ENCODE results near the gene C1orf159. TPM values are rescaled to one million over a fixed set of nuclear protein-coding genes. Genes with fewer than 3 reads are reported as not detected.

The C1orf159 gene
- total and polyA plus RNA-seq, 2 of the 8 experiments (the other 6 are each of a cell fraction or from before 2014, with no cell fraction given): 10.0 to 10.9 TPM

DNA sequence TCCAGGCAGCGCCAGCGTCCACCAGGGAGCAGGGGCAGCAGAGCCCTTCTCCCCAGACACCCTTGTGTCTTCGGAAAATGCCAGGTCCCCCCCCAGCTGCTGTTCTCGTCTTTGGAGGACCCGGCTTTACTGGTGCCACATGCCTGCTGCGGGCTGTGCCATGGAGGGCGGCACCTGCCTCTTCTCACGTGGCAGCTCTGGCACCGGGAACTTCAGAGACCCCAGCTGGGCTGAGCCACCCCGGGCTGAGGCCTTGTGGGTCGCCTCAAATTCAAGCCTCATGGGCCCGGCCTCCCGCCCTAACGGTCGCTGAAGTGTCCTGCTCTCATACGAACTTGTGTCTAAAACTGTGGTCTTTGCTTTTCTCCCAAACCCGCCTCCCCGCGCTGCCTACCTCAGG is 27.0 kb upstream of the C1orf159 start:
- no peak for TF ChIP-seq SRF (IDR thresholded peaks at IDR 0.05; ENCODE audit: low read depth, low read length)
- TF ChIP-seq, protein P1, sequence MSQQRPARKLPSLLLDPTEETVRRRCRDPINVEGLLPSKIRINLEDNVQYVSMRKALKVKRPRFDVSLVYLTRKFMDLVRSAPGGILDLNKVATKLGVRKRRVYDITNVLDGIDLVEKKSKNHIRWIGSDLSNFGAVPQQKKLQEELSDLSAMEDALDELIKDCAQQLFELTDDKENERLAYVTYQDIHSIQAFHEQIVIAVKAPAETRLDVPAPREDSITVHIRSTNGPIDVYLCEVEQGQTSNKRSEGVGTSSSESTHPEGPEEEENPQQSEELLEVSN (IDR thresholded peaks at IDR 0.05): peak; percentile 79
- ChIA-PET CTCF (ENCODE audit: partially characterized antibody) (no interaction called here), POLR2A (ENCODE audit: partially characterized antibody) (no interaction called here)

More for the DNA sequence above, 27.0 kb upstream of the C1orf159 start:
- H3K23me2 ChIP-seq (ENCODE audit: low read depth, low read length): no peaks in the 10 kb centered on the region
- H2BK120ac ChIP-seq (replicated peaks; ENCODE audit: low read depth, low read length): no peak overlapping the region
- no peak overlapping the region for H3K56ac ChIP-seq (replicated peaks; ENCODE audit: insufficient read length, low read depth, low read length)
- no peak overlapping the region for H3K9ac ChIP-seq (replicated peaks in 1 of 4; ENCODE audit: extremely low read depth in 1 of 4, low read depth in 3 of 4, low read length in 3 of 4)
- H3K27me3 ChIP-seq (replicated peaks in 1 of 4; ENCODE audit: control insufficient read depth in 3 of 4, extremely low read depth in 1 of 4, insufficient read depth in 3 of 4, low read length in 3 of 4): peaks cover 0 to under 1% (median 0%) of the 10 kb centered on the region in 4 experiments; a peak in 2 of 7 replicates
- no peak for FAIRE-seq
- H3K4me2 ChIP-seq (ENCODE audit: insufficient read depth in 1 of 2, low read depth in 2 of 2, low read length in 2 of 2): no peak overlapping the region
- no peaks in the 10 kb centered on the region for H3K36me3 ChIP-seq (ENCODE audit: control insufficient read depth in 2 of 4, insufficient read depth in 4 of 4, low read length in 3 of 4)
- no peak overlapping the region for H4K91ac ChIP-seq (replicated peaks; ENCODE audit: insufficient read length, low read length)
- no peak for DNase-seq (ENCODE audit: low read depth in 1 of 2, low spot score in 2 of 2)
- H4K20me1 ChIP-seq (replicated peaks in 1 of 2; ENCODE audit: control insufficient read depth in 1 of 2, insufficient read depth in 2 of 2, low read length in 2 of 2): no peaks in the 10 kb centered on the region
- no peak overlapping the region for H3K23ac ChIP-seq (ENCODE audit: insufficient read length)
- no peaks in the 10 kb centered on the region for H3K9me3 ChIP-seq (ENCODE audit: insufficient read depth in 2 of 2, low read depth in 1 of 2, low read length in 1 of 2)
- H3K18ac ChIP-seq (ENCODE audit: extremely low read depth, low read length): peak overlapping the region; percentile 24; the same call in 1 of the 2 replicates
- H2BK12ac ChIP-seq (ENCODE audit: low read depth, low read length): peak overlapping the region; percentile 84; the same call in 1 of the 2 replicates
- WGBS, 2 experiments (ENCODE audit: extremely low coverage in 1 of 2, insufficient coverage in 1 of 2, insufficient read length in 1 of 2, insufficient replicate concordance in 2 of 2, low coverage in 1 of 2, low lambda C conversion rate in 2 of 2, missing lambda C conversion rate in 1 of 2): 89% methylated on average over 16 of the region's 19 CpGs; no CpG with 5 or more reads in 1 of the 2 experiments
- no peak overlapping the region for H4K5ac ChIP-seq (ENCODE audit: insufficient read length, low read depth, low read length)
- H3K4me3 ChIP-seq (ENCODE audit: extremely low read depth in 1 of 4, insufficient read depth in 2 of 4, low read depth in 3 of 4, low read length in 4 of 4): no peak overlapping the region
- no peaks in the 10 kb centered on the region for H3K79me1 ChIP-seq (ENCODE audit: low read depth, low read length)
- H3K79me2 ChIP-seq (ENCODE audit: control insufficient read depth in 1 of 2, insufficient read depth in 2 of 2, low read length in 2 of 2): no peaks in the 10 kb centered on the region
- no peak overlapping the region for H3K14ac ChIP-seq (ENCODE audit: insufficient read length)
- H3K4ac ChIP-seq (replicated peaks; ENCODE audit: insufficient read length, low read depth, low read length): no peak overlapping the region
- H3K4me1 ChIP-seq (replicated peaks in 1 of 4; ENCODE audit: control insufficient read depth in 3 of 4, insufficient read depth in 4 of 4, low read length in 3 of 4): peaks cover 0 to 13% (median 1%) of the 10 kb centered on the region in 4 experiments; a peak in 4 of 7 replicates
- no peak overlapping the region for H4K8ac ChIP-seq (ENCODE audit: extremely low read depth, insufficient read depth, low read length)
- no peak overlapping the region for H2AFZ ChIP-seq (ENCODE audit: low read length)
- H2BK20ac ChIP-seq (ENCODE audit: low read length): no peak overlapping the region
- H2BK15ac ChIP-seq (ENCODE audit: low read length): no peak overlapping the region
- no peak overlapping the region for H2AK5ac ChIP-seq (ENCODE audit: low read depth, low read length)
- H2BK5ac ChIP-seq (ENCODE audit: low read depth, low read length): no peak overlapping the region
- H3K27ac ChIP-seq (ENCODE audit: low read depth, low read length): no peak overlapping the region

Measured in H1 (cell line).